GM19452 (cell line): ENCODE measurements around the gene KLK1.

ENCODE experiments used
- ATAC-seq: cut with Tn5 transposase; IDR thresholded peaks from one replicate; pipeline ENCODE4 v1.9.1; 2021; ENCODE audit not compliant: unreplicated experiment

Gene KLK1

GRCh38 chr19:50836543-50837195, 13.1 kb upstream of the KLK1 start:
- ATAC-seq: no peak

GRCh38 chr19:50835785-50836542, 12.4 kb upstream of the KLK1 start:
- ATAC-seq: no peak

DNA sequence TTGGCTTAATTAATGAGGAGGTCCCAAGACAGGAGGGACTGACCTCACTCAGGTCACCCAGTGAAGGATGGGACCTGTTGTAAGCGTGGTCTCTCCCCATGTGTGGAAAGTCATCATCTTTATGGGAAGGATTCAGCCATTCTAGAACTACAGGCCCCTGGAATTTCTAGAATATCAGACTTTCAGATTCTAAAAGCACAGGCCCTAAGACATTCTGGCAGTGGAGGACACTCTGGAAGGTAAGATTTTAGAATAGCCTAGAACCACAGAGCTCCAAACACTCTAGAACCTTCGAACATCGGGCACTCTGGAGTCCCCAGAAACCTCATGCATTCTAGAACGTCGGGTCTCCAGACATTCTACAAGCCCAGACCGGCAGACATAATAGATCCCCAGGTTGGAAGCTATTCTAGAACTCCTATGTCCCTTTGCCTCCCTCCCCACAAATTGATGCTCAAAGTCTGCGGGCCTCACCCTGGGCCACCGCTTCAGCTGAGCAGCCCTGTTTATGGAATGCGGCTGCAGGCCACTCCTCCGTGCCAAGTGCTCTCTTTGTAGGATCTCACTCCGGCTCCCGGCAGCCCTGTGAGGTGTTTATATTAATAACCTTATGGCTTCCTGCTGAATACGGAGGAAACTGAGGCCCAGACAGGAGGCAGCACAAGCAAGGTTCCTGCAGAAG, 11.7 kb upstream of the KLK1 start:
- ATAC-seq: no peak

DNA sequence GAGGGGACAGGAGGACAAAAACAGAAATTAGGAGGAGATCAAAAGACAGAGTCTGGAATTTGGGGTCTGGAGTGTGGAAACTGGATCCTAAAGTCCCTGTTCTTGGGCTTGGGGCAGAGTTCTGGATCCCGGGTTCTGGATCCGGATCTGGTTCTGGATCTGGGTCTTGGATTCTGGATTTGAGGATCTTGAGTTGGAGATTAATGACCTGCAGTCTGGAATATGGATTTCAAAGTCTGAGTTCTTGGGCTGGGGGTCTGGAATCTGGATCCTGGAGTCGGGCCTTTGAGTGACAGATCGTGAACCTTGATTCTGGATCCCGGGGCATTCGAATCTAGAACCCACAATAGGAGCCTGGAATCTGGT, 10.2 kb upstream of the KLK1 start:
- no peak for ATAC-seq

DNA sequence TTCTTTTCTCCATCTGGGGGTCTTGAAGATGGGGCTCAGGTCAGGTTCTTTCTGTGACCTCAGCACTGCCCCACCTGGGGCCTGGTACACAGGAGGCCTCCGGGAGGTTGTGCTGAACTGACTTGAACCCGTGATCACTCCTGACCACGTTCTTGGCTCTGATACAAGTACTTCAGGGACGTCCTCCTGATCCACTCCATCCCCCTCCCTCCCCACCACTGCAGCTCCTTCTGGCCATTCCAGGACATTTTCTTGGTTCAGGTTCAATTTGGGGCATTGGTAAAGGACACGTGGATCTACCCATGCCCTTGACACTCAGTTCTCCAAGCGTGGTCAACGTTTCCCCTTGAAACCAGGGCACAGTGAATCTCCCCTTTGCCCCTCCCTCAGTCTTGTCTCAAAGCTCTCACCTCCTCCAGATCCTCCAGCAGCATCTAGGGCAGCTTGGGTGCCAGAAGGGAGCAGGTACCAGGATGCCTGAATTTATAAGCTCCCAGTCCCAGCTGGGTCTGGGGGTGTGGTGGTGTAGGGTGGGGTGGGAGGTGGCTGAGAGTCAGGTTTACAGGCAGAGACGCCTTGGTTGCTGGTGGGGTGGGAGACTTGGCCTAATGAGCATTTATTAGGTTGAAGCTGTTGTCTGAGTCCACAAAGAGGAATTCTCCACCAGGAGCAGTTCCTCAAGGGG, 9.7 kb upstream of the KLK1 start, which contains the start of gene KLK15:
KLK15 (minus strand) TSS at position 458 of the 685 bp plus-strand sequence. CDS start 2,082 bp downstream, outside the sequence.
- no peak for ATAC-seq

DNA sequence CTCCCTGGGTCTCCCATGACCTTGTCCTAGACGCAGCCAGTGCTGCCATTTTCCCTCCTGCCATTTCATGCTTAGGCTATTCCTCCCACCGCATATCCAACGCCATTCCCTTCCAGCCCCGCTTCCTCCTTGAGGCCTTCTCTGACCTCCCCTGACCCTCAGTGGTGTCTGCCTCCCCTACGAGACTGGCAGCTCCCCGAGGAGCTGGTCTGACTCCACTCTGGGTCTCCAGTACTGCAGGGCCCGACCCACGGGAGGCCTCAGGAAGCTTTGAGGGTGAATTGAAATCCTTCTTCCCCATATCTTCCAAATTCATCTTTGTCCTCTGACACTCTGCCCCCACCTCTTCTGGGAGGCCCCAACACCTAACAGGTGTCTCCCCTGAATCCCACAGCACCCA, 9.1 kb upstream of the KLK1 start:
- no peak for ATAC-seq

- ATAC-seq: no peak
Measured at GRCh38 chr19:50831026-50831396, 7.4 kb upstream of the KLK1 start.

- ATAC-seq: no peak
Measured at GRCh38 chr19:50830266-50831025, 6.9 kb upstream of the KLK1 start.

GRCh38 chr19:50829801-50830200, 6.2 kb upstream of the KLK1 start:
- ATAC-seq: no peak

DNA sequence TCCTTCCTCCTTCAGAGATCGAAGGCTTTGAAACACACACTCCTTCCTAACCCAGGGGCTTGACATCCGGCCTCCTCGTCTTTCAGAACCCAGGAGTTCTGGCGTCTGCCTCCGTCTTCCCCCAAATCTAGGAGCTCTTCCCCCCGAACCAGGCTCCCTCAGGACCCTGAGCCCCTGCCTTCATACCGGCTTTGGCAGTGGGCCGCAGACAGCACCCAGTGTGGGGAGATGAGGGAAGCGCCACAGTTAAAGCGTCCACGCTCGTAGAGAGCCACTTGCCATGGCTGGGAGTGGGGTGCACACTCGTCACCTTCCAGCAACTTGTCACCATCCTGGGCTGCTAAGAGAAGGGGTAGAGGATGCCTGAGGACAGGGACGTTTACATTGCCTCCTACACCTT, 3.9 kb upstream of the KLK1 start:
- ATAC-seq: no peak

DNA sequence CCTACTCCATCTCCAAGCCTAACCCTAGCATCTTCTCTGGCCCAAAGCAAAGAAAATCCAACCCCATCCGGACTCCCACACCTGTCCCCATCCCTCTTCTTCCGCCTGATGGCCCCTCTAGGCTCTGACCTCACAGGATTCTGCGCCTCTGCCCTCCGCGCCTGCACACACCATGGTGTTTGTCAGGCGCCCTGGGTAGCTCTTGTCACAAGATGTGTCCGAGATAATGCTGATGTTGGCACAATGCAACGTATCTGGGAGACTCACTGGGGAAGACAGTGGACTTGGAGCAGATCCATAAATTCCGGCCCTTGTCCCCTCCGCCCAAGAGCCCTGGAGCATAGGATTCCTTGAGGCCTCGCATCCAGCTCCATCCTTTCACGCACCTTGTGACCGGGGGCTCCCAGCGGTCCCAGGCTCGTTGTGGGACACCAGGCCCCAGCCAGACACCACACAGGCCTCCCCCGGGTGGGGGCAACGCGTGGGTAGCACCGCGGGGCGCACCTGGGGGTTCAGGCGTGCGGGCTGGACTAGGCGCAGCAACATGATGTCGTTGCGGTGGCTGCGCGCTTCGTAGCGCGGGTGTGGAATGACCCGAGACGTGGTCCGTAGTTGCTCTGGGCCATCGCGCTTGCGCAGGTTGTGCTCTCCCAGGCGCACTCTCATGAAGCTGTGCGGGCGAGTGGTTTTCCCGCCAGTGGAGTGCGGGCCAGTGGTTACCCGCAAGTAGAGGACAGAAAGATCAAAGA, 3.1 kb upstream of the KLK1 start:
- ATAC-seq: no peak

DNA sequence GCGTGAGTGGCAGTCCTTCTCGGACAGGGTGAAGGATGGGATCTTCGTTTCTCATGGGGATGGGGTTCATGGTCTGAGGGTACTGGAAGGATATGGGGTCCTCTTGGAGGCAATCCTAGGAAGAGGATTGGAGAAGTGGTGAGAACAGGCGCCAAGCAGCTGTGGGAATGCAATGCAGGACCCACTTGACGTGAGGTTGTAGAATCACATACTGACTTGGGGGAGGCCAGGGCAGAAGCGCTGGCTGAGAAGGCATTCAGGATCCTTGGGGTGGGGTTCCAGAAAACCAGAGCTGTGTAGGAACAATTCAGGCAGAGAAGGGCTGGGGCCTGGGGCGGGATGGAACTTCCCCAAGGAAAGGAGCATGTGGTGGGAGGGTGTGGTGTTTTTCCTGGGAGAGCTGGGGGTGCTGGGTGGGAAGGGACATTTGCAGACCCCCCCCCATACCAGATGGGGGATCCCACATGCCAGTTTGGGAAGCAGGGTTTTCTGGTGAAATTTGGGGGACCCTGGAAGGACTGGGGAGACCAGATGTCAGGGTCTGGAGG, 852 bp downstream of the KLK1 start:
- no peak for ATAC-seq

- ATAC-seq: no peak
Measured at GRCh38 chr19:50821622-50822021, 2.0 kb downstream of the KLK1 start.

DNA sequence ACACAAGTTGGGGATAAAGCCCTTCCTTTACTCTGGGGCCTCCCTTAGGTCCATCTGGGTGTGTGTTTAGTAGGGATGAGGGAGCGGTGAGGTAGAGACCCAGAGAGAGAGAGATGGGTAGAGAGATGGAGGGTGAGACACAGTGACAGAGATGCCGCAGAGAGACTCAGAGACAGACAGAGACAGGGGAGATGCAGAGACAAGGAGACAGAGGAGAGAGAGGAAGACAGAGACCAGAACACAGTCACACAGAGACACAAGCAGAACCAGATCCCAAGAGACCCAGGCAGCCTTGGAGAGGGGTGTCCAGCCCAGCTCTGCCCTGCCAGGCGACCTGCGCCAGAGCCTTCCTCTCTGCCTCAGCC, 2.4 kb downstream of the KLK1 start:
- no peak for ATAC-seq

- ATAC-seq: no peak
Measured at GRCh38 chr19:50820549-50821247, 2.9 kb downstream of the KLK1 start.

GRCh38 chr19:50820086-50820485, 3.5 kb downstream of the KLK1 start:
- no peak for ATAC-seq

DNA sequence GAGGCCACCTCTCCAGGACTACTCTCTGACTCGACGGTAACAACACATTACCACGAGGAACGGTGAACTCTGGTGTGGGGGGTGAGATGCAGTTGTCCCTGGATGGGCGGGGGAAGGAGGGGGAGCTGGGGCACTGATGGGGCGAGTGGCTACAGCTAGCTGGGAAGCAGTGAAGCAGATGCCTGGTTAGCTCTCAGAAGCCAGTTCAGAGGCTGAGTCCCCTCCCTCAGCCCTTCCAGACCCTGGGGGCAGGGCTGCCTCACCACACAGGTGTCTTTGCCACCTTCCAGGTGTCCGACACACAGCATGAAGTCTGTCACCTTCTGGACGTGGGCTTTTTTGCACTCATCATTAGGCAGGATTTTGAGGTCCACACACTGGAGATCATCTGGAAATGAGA, 4.0 kb downstream of the KLK1 start:
- no peak for ATAC-seq

DNA sequence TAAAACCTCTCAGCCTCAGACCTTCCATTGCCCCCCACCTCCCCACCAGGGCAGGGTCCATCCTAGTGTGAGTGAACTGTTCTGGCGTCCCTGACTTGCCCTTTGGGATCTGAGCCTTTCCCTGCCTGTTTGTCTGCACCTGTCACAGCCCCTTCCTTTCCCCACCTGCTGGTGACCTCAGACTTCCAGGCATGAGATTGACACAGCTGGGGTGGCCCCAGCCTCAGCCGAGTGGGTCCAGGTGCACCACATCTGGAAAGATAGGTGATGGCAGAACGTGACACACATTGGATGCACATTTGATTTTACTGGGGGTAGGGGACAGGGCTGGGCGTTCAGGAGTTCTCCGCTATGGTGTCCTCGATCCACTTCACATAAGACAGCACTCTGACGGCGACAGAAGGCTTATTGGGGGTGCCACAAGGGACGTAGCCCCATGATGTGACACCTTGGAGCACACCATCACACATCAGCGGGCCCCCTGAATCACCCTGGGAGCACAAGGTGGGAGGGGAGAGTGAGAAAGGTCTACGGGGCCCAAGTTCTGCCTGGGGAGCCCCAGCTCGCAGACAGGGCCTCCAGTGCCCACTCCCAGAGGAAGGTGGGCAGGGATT, 4.6 kb downstream of the KLK1 start:
- ATAC-seq: no peak
